Activated T-cell treated with anti-CD3 and anti-CD28 coated beads, Interleukin-2, amount 50 U/mL, for 4 hours (primary cell): ENCODE results near the gene TRIM58. TPM values are rescaled to one million over a fixed set of nuclear protein-coding genes. Genes with fewer than 3 reads are reported as not detected.

ENCODE experiments used
- ATAC-seq, 2 donors: fragments of 200-7000 bp; cut with Tn5 transposase; one replicate each; pipeline ENCODE4 v1.10.0; 2021
- DNase-seq: peaks from one replicate; pipeline ENCODE4 v3.0.0-alpha.2; 2020
- H3K27me3 Mint-ChIP-seq: one replicate; pipeline ENCODE4 v1.8.0; 2021; ENCODE audit warnings: low read depth, mixed read lengths
- H3K36me3 Mint-ChIP-seq: one replicate; pipeline ENCODE4 v1.8.0; 2022; ENCODE audit warnings: mixed read lengths; ENCODE audit not compliant: insufficient read depth
- H3K4me1 Mint-ChIP-seq: one replicate; pipeline ENCODE4 v1.8.0; 2021; ENCODE audit warnings: low read depth, mixed read lengths
- H3K4me3 Mint-ChIP-seq: one replicate; pipeline ENCODE4 v1.8.0; 2021; ENCODE audit warnings: mild to moderate bottlenecking, moderate library complexity, mixed read lengths
- H3K9me3 Mint-ChIP-seq: one replicate; pipeline ENCODE4 v1.8.0; 2021; ENCODE audit warnings: mixed read lengths
- total RNA-seq, 3 donors: library from RNA; stranded (reverse); gene quantifications; one replicate each; pipeline ENCODE4 v1.2.1, GENCODE V29; 2021

The TRIM58 gene
- total RNA-seq, 3 donors from 2014 or later: 0.11 to 0.28 (median 0.18) TPM

DNA sequence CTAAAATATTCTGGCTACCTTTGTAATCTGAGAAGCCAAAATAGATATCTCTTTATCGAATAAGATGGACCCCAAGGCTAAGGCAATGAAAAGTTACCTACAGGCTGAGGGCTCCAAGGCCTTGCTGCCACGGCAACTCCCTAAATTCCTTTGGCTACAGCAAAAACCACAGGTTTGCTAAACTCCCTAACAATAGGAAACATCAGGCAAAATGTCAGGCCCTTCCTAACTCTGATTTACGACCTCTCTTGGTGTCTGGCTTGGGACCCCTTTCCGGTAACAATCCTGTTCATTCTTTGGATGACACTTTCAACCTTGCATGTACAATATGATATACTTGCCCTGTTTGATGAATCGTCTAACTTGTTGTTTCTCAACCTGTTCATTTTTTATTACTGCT lies 51.8 kb downstream of the TRIM58 start:
- DNase-seq: no peak
- Mint-ChIP-seq H3K27me3 (peaks cover 2% of the 10 kb centered on the region), H3K4me3 (no peak overlapping the region), H3K36me3 (no peaks in the 10 kb centered on the region), H3K4me1 (peaks cover 25% of the 10 kb centered on the region), H3K9me3 (peaks cover 11% of the 10 kb centered on the region)
- no peak for ATAC-seq

DNA sequence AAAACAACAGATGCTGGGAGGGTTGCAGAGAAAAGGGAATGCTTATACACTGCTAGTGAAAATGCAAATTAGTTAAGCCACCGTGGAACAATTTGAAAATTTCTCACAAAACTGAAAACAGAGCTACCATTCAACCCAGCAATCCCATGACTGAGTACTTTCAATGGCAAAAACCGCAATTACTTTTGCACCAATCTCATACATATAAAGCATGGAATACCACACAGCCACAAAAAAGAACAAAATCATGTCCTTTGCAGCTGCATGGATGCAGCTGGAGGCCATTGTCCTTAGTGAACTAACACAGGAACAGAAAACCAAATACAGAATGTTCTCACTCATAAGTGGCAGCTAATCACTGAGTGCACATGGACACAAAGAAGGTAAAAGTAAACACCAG lies 56.8 kb downstream of the TRIM58 start:
- DNase-seq (no peak), ATAC-seq (no peak)
- Mint-ChIP-seq H3K36me3 (no peaks in the 10 kb centered on the region), H3K4me1 (no peaks in the 10 kb centered on the region), H3K9me3 (no peaks in the 10 kb centered on the region), H3K4me3 (no peak overlapping the region), H3K27me3 (peaks cover 2% of the 10 kb centered on the region)

DNA sequence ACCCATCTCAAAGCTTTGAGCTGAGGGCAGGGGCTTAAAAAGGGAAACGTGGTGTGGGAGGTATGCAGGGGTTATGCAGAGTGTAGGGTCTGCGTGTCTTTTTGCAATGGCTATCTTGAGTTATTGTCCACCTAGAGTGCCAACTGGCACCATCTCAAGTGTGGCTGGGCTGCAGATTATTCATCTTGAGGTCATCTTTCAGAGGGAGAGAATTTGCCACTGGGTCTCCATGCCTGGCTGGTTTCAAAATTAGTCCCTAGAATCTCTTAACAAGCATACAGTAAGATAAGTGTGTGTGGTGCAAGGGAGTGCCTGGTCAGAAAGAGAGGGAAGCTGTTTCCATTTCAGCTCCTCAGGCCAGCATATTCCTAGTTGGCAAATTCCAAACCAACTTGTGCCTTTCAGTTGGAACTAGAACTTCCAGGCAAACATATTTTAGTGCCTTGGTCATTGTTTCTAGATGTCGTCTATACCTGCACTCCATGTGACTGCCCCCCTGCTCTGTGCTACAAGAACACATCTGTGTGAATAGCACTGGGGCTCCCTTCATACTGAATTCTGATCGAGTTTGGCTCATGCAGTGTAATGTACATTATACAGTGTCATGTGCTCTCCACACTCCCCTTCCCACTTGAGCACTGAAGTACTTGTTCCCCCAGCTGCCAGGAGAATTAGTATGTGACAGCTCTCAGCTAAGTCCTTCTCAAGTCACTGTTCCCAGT lies 58.1 kb downstream of the TRIM58 start:
- ATAC-seq (no peak), DNase-seq (no peak)
- no peak overlapping the region for H3K4me3 Mint-ChIP-seq
- H3K27me3 Mint-ChIP-seq: peaks cover 2% of the 10 kb centered on the region
- H3K36me3 Mint-ChIP-seq: no peaks in the 10 kb centered on the region
- no peaks in the 10 kb centered on the region for H3K4me1 Mint-ChIP-seq
- no peaks in the 10 kb centered on the region for H3K9me3 Mint-ChIP-seq

DNA sequence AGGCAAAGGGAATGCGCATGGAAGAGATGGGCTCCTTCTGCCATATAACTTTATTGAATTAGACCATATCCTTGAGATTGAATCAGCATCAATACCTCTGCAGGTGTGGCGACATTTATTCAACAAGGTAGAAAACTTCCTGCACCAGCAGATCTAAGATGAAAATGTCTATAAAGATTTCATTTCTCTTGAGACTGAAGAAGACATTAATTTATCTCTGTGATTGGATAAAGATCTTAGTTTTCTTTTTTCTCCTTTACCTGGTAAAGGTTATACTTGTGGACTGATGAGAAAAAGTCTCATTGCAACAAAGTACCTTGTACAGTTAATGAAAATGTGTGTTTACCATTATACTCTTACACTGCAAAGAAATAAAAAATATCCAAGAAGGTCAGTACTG lies 63.0 kb downstream of the TRIM58 start, which contains the start of gene OR2T8:
TSS of gene OR2T8 (plus strand) at position 301 of the 400 bp plus-strand sequence. CDS start 766 bp downstream, outside the sequence.
- H3K27me3 Mint-ChIP-seq: no peaks in the 10 kb centered on the region
- DNase-seq: no peak
- H3K36me3 Mint-ChIP-seq: no peaks in the 10 kb centered on the region
- H3K9me3 Mint-ChIP-seq: no peaks in the 10 kb centered on the region
- H3K4me3 Mint-ChIP-seq: no peak within 1 kb of the TSS
- no peak for ATAC-seq
- H3K4me1 Mint-ChIP-seq: no peaks in the 10 kb centered on the region

DNA sequence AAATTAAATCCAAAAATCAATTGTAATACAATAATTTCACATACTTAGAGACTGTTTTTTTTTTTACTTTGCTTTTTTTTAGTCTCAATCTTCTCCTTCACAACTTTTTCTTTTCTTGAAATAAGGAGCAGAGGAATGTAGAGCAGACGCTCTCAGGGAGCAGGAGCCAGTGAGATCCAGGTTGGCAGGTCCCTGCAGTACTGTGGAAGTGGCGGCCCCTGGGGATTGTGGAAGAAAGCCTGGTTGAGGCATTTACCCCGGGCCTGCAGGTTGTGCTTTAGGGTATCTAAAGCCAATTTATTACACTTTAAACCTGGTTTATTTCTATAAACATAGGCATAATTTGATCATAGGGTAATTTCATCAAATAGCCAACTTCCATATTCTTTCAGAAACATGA lies 67.0 kb downstream of the TRIM58 start:
- no peak overlapping the region for H3K4me3 Mint-ChIP-seq
- DNase-seq (no peak), ATAC-seq (no peak)
- H3K36me3 Mint-ChIP-seq: no peaks in the 10 kb centered on the region
- no peaks in the 10 kb centered on the region for H3K9me3 Mint-ChIP-seq
- H3K4me1 Mint-ChIP-seq: no peaks in the 10 kb centered on the region
- no peaks in the 10 kb centered on the region for H3K27me3 Mint-ChIP-seq

DNA sequence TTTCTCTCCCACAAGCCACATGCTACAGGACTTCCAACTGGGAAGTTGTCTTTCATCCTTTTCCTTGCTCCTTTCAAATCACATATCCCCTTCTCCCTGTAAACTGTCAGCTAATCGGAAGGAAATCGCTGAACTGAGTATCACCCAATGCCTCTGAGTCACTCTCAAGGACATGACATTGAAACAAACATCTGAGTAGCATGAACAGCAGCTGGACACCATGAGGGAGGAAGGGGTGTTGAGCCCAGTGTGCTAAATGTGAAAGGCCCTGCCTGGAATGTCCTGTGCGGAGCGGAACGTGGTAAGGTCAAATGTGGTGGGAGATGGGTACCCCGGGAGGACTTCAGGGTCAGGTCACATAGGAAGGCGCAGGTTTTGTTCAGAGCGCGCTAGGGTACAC lies 67.9 kb downstream of the TRIM58 start, which contains the start of gene OR2AJ1:
TSS of gene OR2AJ1 (plus strand) at position 22 of the 400 bp plus-strand sequence. CDS start 8,880 bp downstream, outside the sequence.
- H3K9me3 Mint-ChIP-seq: no peaks in the 10 kb centered on the region
- H3K4me3 Mint-ChIP-seq: no peak within 1 kb of the TSS
- H3K4me1 Mint-ChIP-seq: no peaks in the 10 kb centered on the region
- DNase-seq (no peak), ATAC-seq (no peak)
- H3K36me3 Mint-ChIP-seq: no peaks in the 10 kb centered on the region
- no peaks in the 10 kb centered on the region for H3K27me3 Mint-ChIP-seq

Other genes with a start within 250 kb of the TRIM58 start
- not detected for gene OR13G1, start 177.4 kb upstream of the TRIM58 start, total RNA-seq
- gene OR6F1, start 140.5 kb upstream of the TRIM58 start, total RNA-seq: not detected
- gene OR14K1, start 118.6 kb upstream of the TRIM58 start, total RNA-seq: not detected
- not detected for gene OR14A2, start 109.0 kb upstream of the TRIM58 start, total RNA-seq
- not detected for gene OR1C1, start 96.6 kb upstream of the TRIM58 start, total RNA-seq
- gene OR14A16, start 33.1 kb upstream of the TRIM58 start, total RNA-seq: not detected
- gene OR11L1, start 15.3 kb upstream of the TRIM58 start, total RNA-seq: not detected
- gene OR2W3, start 38.4 kb downstream of the TRIM58 start, total RNA-seq: not detected
- gene OR2T8, start 63.1 kb downstream of the TRIM58 start, total RNA-seq: not detected
- not detected for gene OR2AJ1, start 67.7 kb downstream of the TRIM58 start, total RNA-seq
- gene OR2L8, start 91.7 kb downstream of the TRIM58 start, total RNA-seq: not detected
- gene OR2AK2, start 108.0 kb downstream of the TRIM58 start, total RNA-seq: not detected
- gene OR2L5, start 156.5 kb downstream of the TRIM58 start, total RNA-seq: not detected
- gene OR2L2, start 172.9 kb downstream of the TRIM58 start, total RNA-seq: under 1 TPM in 1 of 3 donors, not detected in 2; 0.05 TPM
- gene OR2L3, start 189.6 kb downstream of the TRIM58 start, total RNA-seq: not detected
- not detected for gene OR2L13, start 238.0 kb downstream of the TRIM58 start, total RNA-seq